Choroid plexus epithelial cell (primary cell): ENCODE results near the gene TMEM150C.
"Not testable (repeated sequence)": the region's sequence is repeated elsewhere in the genome, so short reads cannot be mapped to it uniquely, and the experiment has no call there.

Experiments
- DNase-seq: peaks from one replicate; pipeline ENCODE4 v3.0.0-alpha.2; 2010; ENCODE audit warnings: low read depth
- H3K4me3 ChIP-seq: 2 replicates; pipeline ENCODE4 v1.5.1; 2011; ENCODE audit warnings: low read depth, mild to moderate bottlenecking, control low read depth, low read length, moderate library complexity
- CTCF ChIP-seq: conservative IDR thresholded peaks from 2 replicates; pipeline ENCODE4 v1.5.1; 2011; ENCODE audit warnings: low read depth, mild to moderate bottlenecking, control low read depth, inconsistent platforms, low read length, moderate library complexity

The TMEM150C gene

GRCh38 chr4:82577451-82577850, 15.7 kb upstream of the TMEM150C start:
- no peak overlapping the region for H3K4me3 ChIP-seq
- DNase-seq, result no peak
- TF ChIP-seq CTCF, result no peak

GRCh38 chr4:82569727-82570126, 7.9 kb upstream of the TMEM150C start:
- no peak for DNase-seq
- TF ChIP-seq CTCF, result no peak
- no peak overlapping the region for H3K4me3 ChIP-seq

DNA sequence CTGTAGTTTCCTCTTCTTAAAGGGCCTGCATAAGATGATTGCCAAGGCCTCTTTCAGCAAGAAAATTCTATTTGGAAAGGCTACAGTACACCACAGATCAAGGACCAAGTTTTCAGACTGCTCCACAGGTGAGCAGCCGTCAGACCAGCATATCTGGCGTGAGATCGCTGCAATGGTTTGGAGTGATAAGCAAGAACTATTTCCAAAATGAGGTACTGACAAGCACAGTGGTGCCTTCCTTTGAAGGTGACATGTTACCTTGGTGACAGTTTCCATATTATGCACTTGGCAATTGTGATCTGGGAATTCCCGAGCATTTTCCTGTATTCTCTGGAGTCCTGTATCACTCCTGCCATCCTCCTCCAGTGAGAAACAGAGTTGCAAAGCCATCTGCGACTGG, 7.3 kb upstream of the TMEM150C start:
- H3K4me3 ChIP-seq, result no peak overlapping the region
- no peak for TF ChIP-seq CTCF
- DNase-seq, result no peak

GRCh38 chr4:82567444-82567843, 5.7 kb upstream of the TMEM150C start:
- no peak for DNase-seq
- H3K4me3 ChIP-seq, result no peak overlapping the region
- TF ChIP-seq CTCF, result no peak

GRCh38 chr4:82562564-82562854, 721 bp upstream of the TMEM150C start:
- H3K4me3 ChIP-seq, result no peak overlapping the region
- TF ChIP-seq CTCF, result no peak
- no peak for DNase-seq

- peak overlapping the region; percentile 50 for H3K4me3 ChIP-seq
- no peak for DNase-seq
- TF ChIP-seq CTCF, result no peak
Observed at GRCh38 chr4:82560853-82561785, 669 bp downstream of the TMEM150C start.

DNA sequence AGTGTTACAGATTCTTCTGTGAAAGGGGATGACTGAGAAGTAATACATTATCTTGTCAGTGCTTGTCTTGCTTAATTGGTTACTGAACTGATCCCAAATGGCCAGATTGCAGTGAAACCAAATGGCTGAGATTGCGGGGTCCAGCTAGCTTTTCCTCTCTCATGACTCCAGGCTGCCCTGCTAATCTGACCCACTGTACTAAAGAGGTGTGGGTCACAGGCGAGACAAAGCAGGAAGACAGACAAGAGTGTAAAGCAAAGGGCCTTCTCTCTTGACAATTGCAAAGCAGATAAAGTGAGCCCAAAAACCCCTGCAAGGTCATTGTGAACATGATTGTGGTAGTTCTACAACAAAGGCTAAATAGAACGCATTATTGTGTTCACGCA, 2.1 kb downstream of the TMEM150C start:
- no peak for DNase-seq
- H3K4me3 ChIP-seq, result no peak overlapping the region
- no peak for TF ChIP-seq CTCF

- not testable (repeated sequence) for H3K4me3 ChIP-seq, DNase-seq
Observed at GRCh38 chr4:82559090-82559734, 2.6 kb downstream of the TMEM150C start.
